Suprapubic skin (tissue), 4 donors: ENCODE measurements around the gene DYNLRB1. TPM values are rescaled to one million over a fixed set of nuclear protein-coding genes. Genes with fewer than 3 reads are reported as not detected.

Source experiments
- DNase-seq, 2 donors: peaks; one replicate each; pipeline ENCODE4 v3.0.0-alpha.2; 2019; ENCODE audit warnings: low spot score in 2 of 2
- H3K27ac ChIP-seq: fragments of 200-600 bp; sonication (generic); one replicate; pipeline ENCODE4 v1.5.1; 2019
- H3K27me3 ChIP-seq: fragments of 200-600 bp; sonication (generic); one replicate; pipeline ENCODE4 v1.5.1; 2019
- H3K36me3 ChIP-seq: fragments of 200-600 bp; sonication (generic); one replicate; pipeline ENCODE4 v1.5.1; 2019
- H3K4me1 ChIP-seq: fragments of 200-600 bp; sonication (generic); one replicate; pipeline ENCODE4 v1.5.1; 2019
- H3K4me3 ChIP-seq: fragments of 200-600 bp; sonication (generic); one replicate; pipeline ENCODE4 v1.5.1; 2019; ENCODE audit warnings: mild to moderate bottlenecking
- H3K9me3 ChIP-seq: fragments of 200-600 bp; sonication (generic); one replicate; pipeline ENCODE4 v1.5.1; 2019
- EP300 ChIP-seq: sonication (generic); formaldehyde crosslinking; IDR thresholded peaks from one replicate; pipeline ENCODE4 v1.6.1; 2017; ENCODE audit warnings: antibody characterized with exemption
- POLR2A ChIP-seq, 2 donors: fragments of 450-650 bp; IDR thresholded peaks; one replicate each; pipeline ENCODE4 v1.6.1; 2017; ENCODE audit warnings: antibody characterized with exemption in 2 of 2, mild to moderate bottlenecking in 2 of 2, moderate library complexity in 2 of 2
- POLR2AphosphoS5 ChIP-seq, 3 donors: sonication (generic); formaldehyde crosslinking; IDR thresholded peaks; one replicate each; pipeline ENCODE4 v1.6.1; 2017; ENCODE audit warnings: antibody characterized with exemption in 3 of 3
- WGBS: methylation state at CpG from one replicate; pipeline ENCODE4 v1.1.5; 2018; 5-methylcytosine and 5-hydroxymethylcytosine counted together
- total RNA-seq, 4 donors: library from RNA; depleted of rRNA; stranded (reverse); fragments of >200 nt; gene quantifications; one replicate each; pipeline ENCODE4 v1.1.0, GENCODE V29; 2016
- TF ChIP-seq, protein P1 (sequence below), 2 donors: fragments of 200-600 bp in 1 of 2; fragments of 450-650 bp in 1 of 2; sonication (generic) in 1 of 2; IDR thresholded peaks; one replicate each; pipeline ENCODE4 v1.5.1; 2016 to 2019; ENCODE audit warnings: antibody characterized with exemption in 2 of 2, mild to moderate bottlenecking in 1 of 2, moderate library complexity in 1 of 2

The DYNLRB1 gene
- total RNA-seq, 4 donors from 2014 or later: 143 to 270 (median 225) TPM

DNA sequence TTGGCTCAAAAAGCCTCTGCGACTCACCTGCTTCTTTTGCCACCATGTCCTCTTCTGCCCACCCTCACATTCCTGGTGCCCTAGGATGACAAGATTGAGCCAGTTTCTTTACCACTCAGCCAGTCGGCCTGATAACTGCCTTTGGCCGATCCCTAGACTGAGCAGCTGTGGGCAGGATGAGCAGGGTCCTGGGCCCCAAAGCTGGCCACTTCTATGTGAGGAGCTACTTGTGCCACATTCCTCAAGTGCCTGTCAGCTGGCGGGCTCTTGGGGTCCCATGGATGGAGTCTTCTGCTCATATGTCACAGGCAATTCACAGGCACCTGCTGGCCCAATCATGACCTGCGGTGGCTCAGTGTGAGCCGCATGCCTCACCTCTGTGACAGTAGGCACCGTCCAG, 16.5 kb downstream of the DYNLRB1 start:
- Histone ChIP-seq H3K27ac (no peak overlapping the region), H3K9me3 (no peaks in the 10 kb centered on the region), H3K4me1 (peaks cover 31% of the 10 kb centered on the region), H3K27me3 (no peaks in the 10 kb centered on the region), H3K36me3 (peaks cover 93% of the 10 kb centered on the region), H3K4me3 (no peak overlapping the region)
- peak in 1 of 2 donors; percentile 44 for DNase-seq
- WGBS: 100% methylated on average over 1 of the region's 7 CpGs
- TF ChIP-seq POLR2A (IDR thresholded peaks at IDR 0.05) (no peak), EP300 (no peak), POLR2AphosphoS5 (IDR thresholded peaks at IDR 0.05) (no peak)
- TF ChIP-seq, protein P1, sequence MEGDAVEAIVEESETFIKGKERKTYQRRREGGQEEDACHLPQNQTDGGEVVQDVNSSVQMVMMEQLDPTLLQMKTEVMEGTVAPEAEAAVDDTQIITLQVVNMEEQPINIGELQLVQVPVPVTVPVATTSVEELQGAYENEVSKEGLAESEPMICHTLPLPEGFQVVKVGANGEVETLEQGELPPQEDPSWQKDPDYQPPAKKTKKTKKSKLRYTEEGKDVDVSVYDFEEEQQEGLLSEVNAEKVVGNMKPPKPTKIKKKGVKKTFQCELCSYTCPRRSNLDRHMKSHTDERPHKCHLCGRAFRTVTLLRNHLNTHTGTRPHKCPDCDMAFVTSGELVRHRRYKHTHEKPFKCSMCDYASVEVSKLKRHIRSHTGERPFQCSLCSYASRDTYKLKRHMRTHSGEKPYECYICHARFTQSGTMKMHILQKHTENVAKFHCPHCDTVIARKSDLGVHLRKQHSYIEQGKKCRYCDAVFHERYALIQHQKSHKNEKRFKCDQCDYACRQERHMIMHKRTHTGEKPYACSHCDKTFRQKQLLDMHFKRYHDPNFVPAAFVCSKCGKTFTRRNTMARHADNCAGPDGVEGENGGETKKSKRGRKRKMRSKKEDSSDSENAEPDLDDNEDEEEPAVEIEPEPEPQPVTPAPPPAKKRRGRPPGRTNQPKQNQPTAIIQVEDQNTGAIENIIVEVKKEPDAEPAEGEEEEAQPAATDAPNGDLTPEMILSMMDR (IDR thresholded peaks at IDR 0.05): no peak

DNA sequence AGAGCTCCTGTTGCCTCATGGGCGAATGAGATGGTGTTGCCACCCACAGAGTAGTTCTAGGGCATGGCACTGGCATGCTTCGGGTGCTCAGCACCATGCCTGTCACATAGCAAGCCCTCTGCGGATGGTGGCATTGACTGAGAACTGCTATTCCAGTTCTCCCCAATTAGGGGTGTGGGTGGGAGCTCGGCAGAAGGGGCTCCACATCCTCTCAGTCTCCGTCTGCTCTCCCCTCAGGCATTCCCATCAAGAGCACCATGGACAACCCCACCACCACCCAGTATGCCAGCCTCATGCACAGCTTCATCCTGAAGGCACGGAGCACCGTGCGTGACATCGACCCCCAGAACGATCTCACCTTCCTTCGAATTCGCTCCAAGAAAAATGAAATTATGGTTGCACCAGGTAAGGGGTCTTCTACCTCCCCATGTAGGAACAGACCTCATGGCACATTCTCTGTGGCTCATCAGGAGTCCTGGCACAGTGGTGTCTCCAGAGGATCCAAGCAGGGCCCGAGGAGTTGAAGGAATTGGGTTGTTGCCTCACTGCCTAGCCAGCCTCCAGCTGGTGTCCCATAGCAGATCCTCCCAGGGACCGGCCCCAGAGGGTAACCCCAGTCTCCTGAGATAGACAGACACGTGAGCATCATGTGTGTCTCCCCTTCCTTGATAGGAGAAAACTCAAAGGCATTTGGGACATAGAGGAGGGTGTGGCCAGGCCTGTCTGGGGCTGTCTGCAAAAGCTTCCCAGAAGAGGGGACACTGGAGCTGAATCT, 18.4 kb downstream of the DYNLRB1 start:
- H3K27me3 ChIP-seq: no peaks in the 10 kb centered on the region
- TF ChIP-seq, protein P1 (IDR thresholded peaks at IDR 0.05): no peak
- TF ChIP-seq POLR2A (IDR thresholded peaks at IDR 0.05) (no peak), EP300 (no peak), POLR2AphosphoS5 (IDR thresholded peaks at IDR 0.05) (no peak)
- H3K9me3 ChIP-seq: no peaks in the 10 kb centered on the region
- peak in 1 of 2 donors; percentile 56 for DNase-seq
- peaks cover 89% of the 10 kb centered on the region for H3K36me3 ChIP-seq
- peaks cover 21% of the 10 kb centered on the region for H3K4me1 ChIP-seq
- 88% methylated on average over 13 of the region's 15 CpGs for WGBS
- H3K27ac ChIP-seq: no peak overlapping the region
- no peak overlapping the region for H3K4me3 ChIP-seq

DNA sequence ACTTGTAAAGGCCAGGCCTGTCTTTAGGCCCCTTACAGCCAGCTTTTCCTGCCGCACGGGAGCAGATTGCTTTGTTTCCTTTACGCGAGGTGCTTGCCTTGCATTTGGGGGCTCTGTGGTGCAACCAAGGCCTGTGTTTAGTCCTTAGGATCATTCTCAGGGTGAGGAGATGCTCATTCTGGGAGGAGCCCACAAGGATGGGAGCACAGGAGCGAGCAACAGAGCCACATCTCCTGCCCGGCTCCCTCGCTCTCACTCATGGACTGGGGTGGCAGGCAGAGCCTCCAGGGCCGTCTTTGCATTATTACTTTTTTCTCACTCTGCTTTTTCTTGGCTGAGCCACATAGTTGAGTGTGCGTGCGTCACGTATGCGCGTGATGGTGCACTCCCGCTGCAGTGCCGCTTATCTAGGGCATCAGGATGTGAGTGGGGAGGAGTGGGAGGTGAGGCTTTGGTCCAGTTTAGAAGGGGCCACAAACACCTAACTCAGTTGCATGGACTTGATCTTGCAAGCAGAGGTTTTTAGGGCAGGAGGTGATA, 19.1 kb downstream of the DYNLRB1 start:
- Histone ChIP-seq H3K4me1 (peaks cover 15% of the 10 kb centered on the region), H3K4me3 (no peak overlapping the region), H3K9me3 (no peaks in the 10 kb centered on the region), H3K36me3 (peaks cover 89% of the 10 kb centered on the region), H3K27me3 (no peaks in the 10 kb centered on the region), H3K27ac (no peak overlapping the region)
- DNase-seq: no peak
- no peak for TF ChIP-seq EP300
- TF ChIP-seq, protein P1 (IDR thresholded peaks at IDR 0.05): no peak
- TF ChIP-seq POLR2AphosphoS5 (IDR thresholded peaks at IDR 0.05): no peak
- no peak for TF ChIP-seq POLR2A (IDR thresholded peaks at IDR 0.05)
- 95% methylated on average over 15 of the region's 15 CpGs for WGBS

DNA sequence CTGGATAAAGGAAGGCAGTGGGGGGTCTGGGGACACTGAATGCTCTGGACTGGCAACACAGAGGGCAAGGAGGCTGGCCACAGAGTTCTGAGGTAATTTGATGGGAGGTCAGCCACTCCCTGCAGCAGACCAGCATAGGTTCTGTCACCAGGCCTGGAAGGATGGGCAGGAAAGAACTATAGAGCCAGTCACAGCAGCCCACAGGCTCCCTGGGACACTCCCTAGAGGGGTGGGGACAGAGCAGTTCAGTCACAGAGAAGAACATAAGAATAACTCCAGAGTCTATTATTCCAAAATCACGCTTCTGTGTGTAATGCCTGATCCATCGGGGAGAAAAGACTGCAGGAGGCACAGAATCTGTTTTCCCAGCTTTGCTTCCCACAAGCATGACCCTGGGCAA, 19.6 kb downstream of the DYNLRB1 start:
- peaks cover 89% of the 10 kb centered on the region for H3K36me3 ChIP-seq
- no peaks in the 10 kb centered on the region for H3K9me3 ChIP-seq

More for the DNA sequence above, 19.6 kb downstream of the DYNLRB1 start:
- peaks cover 11% of the 10 kb centered on the region for H3K4me1 ChIP-seq
- TF ChIP-seq, protein P1 (IDR thresholded peaks at IDR 0.05): no peak
- no peak for TF ChIP-seq POLR2A (IDR thresholded peaks at IDR 0.05)
- no peak for TF ChIP-seq POLR2AphosphoS5 (IDR thresholded peaks at IDR 0.05)
- TF ChIP-seq EP300: no peak
- WGBS: 89% methylated on average over 2 of the region's 2 CpGs
- no peak for DNase-seq
- no peak overlapping the region for H3K27ac ChIP-seq
- H3K4me3 ChIP-seq: no peak overlapping the region
- no peaks in the 10 kb centered on the region for H3K27me3 ChIP-seq
